HepG2 (cell line): ENCODE measurements around the gene ALDH7A1. TPM values are rescaled to one million over a fixed set of nuclear protein-coding genes. Genes with fewer than 3 reads are reported as not detected.

ENCODE experiments used
- ATAC-seq: fragments of 200-7000 bp; cut with Tn5 transposase; 3 replicates; pipeline ENCODE4 v1.9.1; 2020; ENCODE audit warnings: mild to moderate bottlenecking, moderate library complexity
- BruUV-seq: library from RNA; stranded (reverse); fragments of 400-500 nt; replicated peaks from 2 replicates; lab custom pipeline; 2021; lab: Mats Ljungman, UMichigan
- CTCF ChIA-PET: fragments of 300-600 bp; formaldehyde crosslinking; extraction: SDS; loops from one replicate; lab custom pipeline; 2021; ENCODE audit warnings: low total read pairs, inconsistent platforms, low intra/inter-chr PET ratio; lab: Yijun Ruan, JAX
- POLR2A ChIA-PET: fragments of 350-600 bp; sonication (Branson Sonifier 250); formaldehyde crosslinking; loops from one replicate; lab custom pipeline; 2020; ENCODE audit warnings: antibody characterized with exemption, inconsistent platforms; lab: Yijun Ruan, JAX
- DNase-seq: peaks from one replicate; pipeline ENCODE4 v3.0.0-alpha.2; 2015; ENCODE audit warnings: low spot score
- FAIRE-seq: peaks from 3 replicates; lab custom pipeline; 2011; peaks lifted over from hg19 to GRCh38; lab: Jason Lieb, UNC
- H2AFZ ChIP-seq: one replicate; pipeline ENCODE4 v1.6.1; 2011; ENCODE audit warnings: low read length, inconsistent platforms
- H3K27ac ChIP-seq: fragments of 300-600 bp; 3 replicates; pipeline ENCODE4 v1.8.0; 2011; ENCODE audit warnings: mixed run types, mild to moderate bottlenecking, mixed read lengths, low read length, inconsistent platforms; ENCODE audit not compliant: insufficient read depth; ENCODE audit errors: extremely low read length
- H3K27me3 ChIP-seq, 2 experiments: fragments of 200-600 bp in 1 of 2; 2 replicates in 1 of 2; 3 replicates in 1 of 2; pipeline versions ENCODE4 v1.6.0 to v1.8.0; 2011; ENCODE audit warnings: low read length in 2 of 2, mild to moderate bottlenecking in 2 of 2, moderate library complexity in 2 of 2, inconsistent platforms in 1 of 2; ENCODE audit not compliant: insufficient read depth in 2 of 2, control insufficient read depth in 1 of 2
- H3K36me3 ChIP-seq, 2 experiments: fragments of 200-600 bp in 1 of 2; replicated peaks in 1 of 2; 2 replicates in 1 of 2; 3 replicates in 1 of 2; pipeline versions ENCODE4 v1.5.1 to v1.8.0; 2011; ENCODE audit warnings: low read length in 2 of 2, inconsistent platforms in 1 of 2; ENCODE audit not compliant: insufficient read depth in 2 of 2, control insufficient read depth in 1 of 2
- H3K4me1 ChIP-seq: 2 replicates; pipeline ENCODE4 v1.5.1; 2012; ENCODE audit warnings: low read length, inconsistent platforms; ENCODE audit not compliant: insufficient read depth
- H3K4me2 ChIP-seq: 2 replicates; pipeline ENCODE4 v1.6.0; 2011; ENCODE audit warnings: low read depth, low read length, inconsistent platforms
- H3K4me3 ChIP-seq, 3 experiments: fragments of 200-600 bp in 1 of 3; sonication (generic), shearing (Covaris generic) in 1 of 3; replicated peaks in 1 of 3; 2 replicates each; pipeline ENCODE4 v1.5.1; 2011 to 2016; ENCODE audit warnings: low read length in 3 of 3, inconsistent platforms in 2 of 3, low read depth in 2 of 3, mild to moderate bottlenecking in 2 of 3, control low read depth in 1 of 3, mixed read lengths in 1 of 3; ENCODE audit not compliant: insufficient read depth in 1 of 3
- H3K79me2 ChIP-seq: one replicate; pipeline ENCODE4 v1.6.1; 2011; ENCODE audit warnings: low read length, inconsistent platforms; ENCODE audit not compliant: insufficient read depth
- H3K9ac ChIP-seq: 2 replicates; pipeline ENCODE4 v1.6.0; 2011; ENCODE audit warnings: mild to moderate bottlenecking, low read depth, low read length, inconsistent platforms; ENCODE audit not compliant: insufficient read depth
- H3K9me3 ChIP-seq: 2 replicates; pipeline ENCODE4 v1.5.1; 2012; ENCODE audit warnings: mild to moderate bottlenecking, low read length
- H4K20me1 ChIP-seq: 2 replicates; pipeline ENCODE4 v1.6.0; 2011; ENCODE audit warnings: inconsistent platforms, mild to moderate bottlenecking, low read length, moderate library complexity; ENCODE audit not compliant: insufficient read depth
- AGO2 ChIP-seq: fragments of 200-400 bp; formaldehyde crosslinking; optimal IDR thresholded peaks from 2 replicates; pipeline ENCODE3; 2017; ENCODE audit warnings: mild to moderate bottlenecking, low read depth, low read length, moderate library complexity
- MYC ChIP-seq: sonication (generic); formaldehyde crosslinking; IDR thresholded peaks from 2 replicates; pipeline ENCODE4 v1.9.0; 2021; ENCODE audit warnings: missing genetic modification reagents, borderline replicate concordance
- RAD21 ChIP-seq: fragments of 450-650 bp; formaldehyde crosslinking; IDR thresholded peaks from 2 replicates; pipeline ENCODE4 v1.5.0; 2020; ENCODE audit warnings: mild to moderate bottlenecking
- SIN3A ChIP-seq: IDR thresholded peaks from 2 replicates; pipeline ENCODE4 v1.6.1; 2011; ENCODE audit warnings: low read depth, mild to moderate bottlenecking, control low read depth, low read length, borderline replicate concordance
- ZBTB10 ChIP-seq: sonication (generic); formaldehyde crosslinking; IDR thresholded peaks from 2 replicates; pipeline ENCODE4 v1.4.0; 2020; ENCODE audit warnings: missing genetic modification reagents, borderline replicate concordance
- ZEB1 ChIP-seq: IDR thresholded peaks from 2 replicates; pipeline ENCODE4 v1.6.1; 2012; ENCODE audit warnings: mild to moderate bottlenecking, low read depth, inconsistent platforms; ENCODE audit not compliant: insufficient replicate concordance
- ZFP41 ChIP-seq: sonication (generic); formaldehyde crosslinking; IDR thresholded peaks from 2 replicates; pipeline ENCODE4 v1.4.0; 2020; ENCODE audit warnings: mild to moderate bottlenecking, missing genetic modification reagents, borderline replicate concordance
- ZNF121 ChIP-seq: sonication (generic); formaldehyde crosslinking; IDR thresholded peaks from 2 replicates; pipeline ENCODE4 v1.5.0; 2020; ENCODE audit warnings: mild to moderate bottlenecking, missing genetic modification reagents
- ZNF30 ChIP-seq: sonication (generic); formaldehyde crosslinking; IDR thresholded peaks from 2 replicates; pipeline ENCODE4 v1.5.0; 2020; ENCODE audit warnings: mild to moderate bottlenecking, missing genetic modification reagents
- ZNF558 ChIP-seq: sonication (generic); formaldehyde crosslinking; IDR thresholded peaks from 2 replicates; pipeline ENCODE4 v1.9.0; 2022; ENCODE audit warnings: mild to moderate bottlenecking, missing genetic modification reagents, borderline replicate concordance
- ZNF589 ChIP-seq: sonication (generic); formaldehyde crosslinking; conservative IDR thresholded peaks from 2 replicates; pipeline ENCODE4 v1.8.0; 2022; ENCODE audit warnings: mild to moderate bottlenecking, moderate library complexity, missing genetic modification reagents
- WGBS: methylation state at CpG from one replicate; pipeline ENCODE4 v1.1.6; 2017; ENCODE audit warnings: low lambda C conversion rate; 5-methylcytosine and 5-hydroxymethylcytosine counted together
- in situ Hi-C: cut with HindIII; loops from 2 replicates; pipeline ENCODE4 v1.10.0; 2017; ENCODE audit warnings: low pct_unique_long_range_greater_than_20kb; ENCODE audit not compliant: extremely low pct_ligation_motif_present
- intact Hi-C: fragments of 100-400 bp; cut with micrococcal nuclease; formaldehyde crosslinking; loops from one replicate; pipeline ENCODE4 v1.10.0; 2022; ENCODE audit not compliant: unreplicated experiment
- polyA plus RNA-seq, 8 experiments: library from polyadenylated mRNA; depleted of rRNA in 3 of 8; stranded (reverse) in 7 of 8; unstranded in 1 of 8; fragments of >200 nt; fragmentation: Illumina TruSeq in 4 of 8; extraction: Trizol in 4 of 8; gene quantifications; 2 replicates each; pipeline versions ENCODE4 v1.2.1 to v1.2.3, GENCODE V29; 2011 to 2016; ENCODE audit warnings: low read depth in 4 of 8, missing spikeins in 1 of 8, mixed read lengths in 1 of 8; ENCODE audit not compliant: insufficient read depth in 1 of 8
- total RNA-seq, 5 experiments: library from RNA; depleted of rRNA; stranded (reverse); fragments of >200 nt; fragmentation: Illumina TruSeq; extraction: Trizol; gene quantifications; 2 replicates each; pipeline ENCODE4 v1.2.3, GENCODE V29; 2016; ENCODE audit warnings: low read depth in 1 of 5
- TF ChIP-seq, protein P1 (sequence below): sonication (generic); formaldehyde crosslinking; IDR thresholded peaks from 2 replicates; pipeline ENCODE4 v1.5.0; 2020; ENCODE audit warnings: missing genetic modification reagents, mild to moderate bottlenecking, borderline replicate concordance
- TF ChIP-seq, protein P2 (sequence below): sonication (generic); formaldehyde crosslinking; IDR thresholded peaks from 2 replicates; pipeline ENCODE4 v1.5.0; 2020; ENCODE audit warnings: missing genetic modification reagents

The ALDH7A1 gene
- total and polyA plus RNA-seq, 2 of the 13 experiments (the other 11 are each of a cell fraction or from before 2014, with no cell fraction given) = 69.0 to 100 TPM

GRCh38 chr5:126542441-126542840, 52.6 kb downstream of the ALDH7A1 start:
- intact Hi-C loops = loop anchor here (5.0 kb wide), 1 partner anchor 265 kb away; no protein-coding TSS in a partner anchor
- H3K9me3 ChIP-seq = no peaks in the 10 kb centered on the region
- peaks cover 33% of the 10 kb centered on the region for H3K4me1 ChIP-seq
- ATAC-seq = no peak
- H3K27ac ChIP-seq = peak overlapping the region; percentile 33
- in situ Hi-C loops = no loop called here
- no peak for DNase-seq
- no TSS peak for BruUV-seq
- H3K36me3 ChIP-seq = peaks cover 6 to 18% of the 10 kb centered on the region in 2 experiments; a peak in 4 of 5 replicates
- H3K4me3 ChIP-seq = no peak overlapping the region
- H2AFZ ChIP-seq = no peak overlapping the region
- H3K9ac ChIP-seq = no peak overlapping the region
- no peaks in the 10 kb centered on the region for H3K79me2 ChIP-seq
- H3K27me3 ChIP-seq = no peaks in the 10 kb centered on the region
- POLR2A ChIA-PET = no interaction called here
- CTCF ChIA-PET = no interaction called here
- FAIRE-seq = no peak
- WGBS = 77% methylated on average over 2 of the region's 2 CpGs
- no peaks in the 10 kb centered on the region for H4K20me1 ChIP-seq
- TF ChIP-seq ZFP41 = no peak
- no peak for TF ChIP-seq AGO2
- TF ChIP-seq RAD21 (CRISPR knock-in tag) = no peak
- TF ChIP-seq ZEB1 = no peak
- TF ChIP-seq MYC (CRISPR knock-in tag) = no peak
- TF ChIP-seq ZNF589 = no peak
- H3K4me2 ChIP-seq = no peak overlapping the region

GRCh38 chr5:126540631-126541030, 54.4 kb downstream of the ALDH7A1 start:
- DNase-seq (no peak), FAIRE-seq (no peak), ATAC-seq (no peak)
- Histone ChIP-seq H3K4me2 (no peak overlapping the region), H4K20me1 (no peaks in the 10 kb centered on the region), H3K9me3 (no peaks in the 10 kb centered on the region), H2AFZ (no peak overlapping the region), H3K9ac (no peak overlapping the region), H3K27me3 (no peaks in the 10 kb centered on the region; a peak in 1 of 5 replicates), H3K4me1 (peaks cover 33% of the 10 kb centered on the region), H3K36me3 (peaks cover 0 to under 1% of the 10 kb centered on the region in 2 experiments; a peak in 1 of 5 replicates), H3K27ac (no peak overlapping the region), H3K4me3 (no peak overlapping the region), H3K79me2 (no peaks in the 10 kb centered on the region)
- CTCF ChIA-PET = interaction anchor here (4.1 kb wide), 1 partner anchor 186 kb away, joined by 40 read pairs; no protein-coding TSS in a partner anchor
- POLR2A ChIA-PET = no interaction called here
- intact Hi-C loops = loop anchor here (5.0 kb wide), 1 partner anchor 267 kb away; no protein-coding TSS in a partner anchor
- 81% methylated on average over 5 of the region's 5 CpGs for WGBS
- in situ Hi-C loops = no loop called here
- no TSS peak for BruUV-seq
- TF ChIP-seq ZNF121 (CRISPR knock-in tag) = no peak
- TF ChIP-seq, protein P1, sequence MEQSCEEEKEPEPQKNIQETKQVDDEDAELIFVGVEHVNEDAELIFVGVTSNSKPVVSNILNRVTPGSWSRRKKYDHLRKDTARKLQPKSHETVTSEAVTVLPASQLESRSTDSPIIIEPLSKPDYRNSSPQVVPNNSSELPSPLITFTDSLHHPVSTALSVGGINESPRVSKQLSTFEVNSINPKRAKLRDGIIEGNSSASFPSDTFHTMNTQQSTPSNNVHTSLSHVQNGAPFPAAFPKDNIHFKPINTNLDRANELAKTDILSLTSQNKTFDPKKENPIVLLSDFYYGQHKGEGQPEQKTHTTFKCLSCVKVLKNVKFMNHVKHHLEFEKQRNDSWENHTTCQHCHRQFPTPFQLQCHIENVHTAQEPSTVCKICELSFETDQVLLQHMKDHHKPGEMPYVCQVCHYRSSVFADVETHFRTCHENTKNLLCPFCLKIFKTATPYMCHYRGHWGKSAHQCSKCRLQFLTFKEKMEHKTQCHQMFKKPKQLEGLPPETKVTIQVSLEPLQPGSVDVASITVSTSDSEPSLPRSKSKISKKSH (CRISPR knock-in tag) = no peak
- TF ChIP-seq ZNF30 = no peak
- TF ChIP-seq, protein P2, sequence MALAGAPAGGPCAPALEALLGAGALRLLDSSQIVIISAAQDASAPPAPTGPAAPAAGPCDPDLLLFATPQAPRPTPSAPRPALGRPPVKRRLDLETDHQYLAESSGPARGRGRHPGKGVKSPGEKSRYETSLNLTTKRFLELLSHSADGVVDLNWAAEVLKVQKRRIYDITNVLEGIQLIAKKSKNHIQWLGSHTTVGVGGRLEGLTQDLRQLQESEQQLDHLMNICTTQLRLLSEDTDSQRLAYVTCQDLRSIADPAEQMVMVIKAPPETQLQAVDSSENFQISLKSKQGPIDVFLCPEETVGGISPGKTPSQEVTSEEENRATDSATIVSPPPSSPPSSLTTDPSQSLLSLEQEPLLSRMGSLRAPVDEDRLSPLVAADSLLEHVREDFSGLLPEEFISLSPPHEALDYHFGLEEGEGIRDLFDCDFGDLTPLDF = no peak
- TF ChIP-seq ZBTB10 = no peak
- TF ChIP-seq ZNF558 (CRISPR knock-in tag) = no peak
- TF ChIP-seq SIN3A = no peak
